Transverse colon (tissue), 4 donors: Measurements from ENCODE around the gene MRPL19. TPM values are rescaled to one million over a fixed set of nuclear protein-coding genes. Genes with fewer than 3 reads are reported as not detected.
"Not testable (repeated sequence)": the region's sequence is repeated elsewhere in the genome, so short reads cannot be mapped to it uniquely, and the experiment has no call there.

Experiments used
- DNase-seq: peaks from one replicate; pipeline ENCODE4 v3.0.0-alpha.2; 2019
- H3K27ac ChIP-seq, 4 donors: fragments of 200-600 bp; sonication (generic); 2 replicates each; pipeline ENCODE4 v1.5.1; 2016 to 2018; ENCODE audit warnings: inconsistent platforms in 4 of 4
- H3K27me3 ChIP-seq: fragments of 200-600 bp; sonication (generic); 2 replicates; pipeline ENCODE4 v1.5.1; 2017; ENCODE audit warnings: inconsistent platforms
- H3K36me3 ChIP-seq, 4 donors: fragments of 200-600 bp; sonication (generic); 2 replicates each; pipeline ENCODE4 v1.5.1; 2017 to 2019; ENCODE audit warnings: inconsistent platforms in 4 of 4
- H3K4me1 ChIP-seq, 4 donors: fragments of 200-600 bp; sonication (generic); 2 replicates each; pipeline ENCODE4 v1.5.1; 2017 to 2020; ENCODE audit warnings: inconsistent platforms in 4 of 4
- H3K4me3 ChIP-seq, 4 donors: fragments of 200-600 bp; sonication (generic); 1 replicate in 1 of 4; 2 replicates in 3 of 4; pipeline versions ENCODE4 v1.5.1 to v1.6.1; 2017 to 2019; ENCODE audit warnings: inconsistent platforms in 4 of 4
- H3K9me3 ChIP-seq, 2 donors: fragments of 200-600 bp; sonication (generic); 2 replicates each; pipeline ENCODE4 v1.5.1; 2017 to 2019; ENCODE audit warnings: inconsistent platforms in 2 of 2
- EP300 ChIP-seq: sonication (generic); formaldehyde crosslinking; IDR thresholded peaks from one replicate; pipeline ENCODE4 v1.6.1; 2017; ENCODE audit warnings: antibody characterized with exemption, low read depth
- POLR2A ChIP-seq: fragments of 450-650 bp; IDR thresholded peaks from one replicate; pipeline ENCODE4 v1.6.1; 2016; ENCODE audit warnings: antibody characterized with exemption, mild to moderate bottlenecking, moderate library complexity
- POLR2AphosphoS5 ChIP-seq, 3 donors: sonication (generic); formaldehyde crosslinking; IDR thresholded peaks; one replicate each; pipeline ENCODE4 v1.6.1; 2016; ENCODE audit warnings: antibody characterized with exemption in 3 of 3
- WGBS, 2 donors: methylation state at CpG; one replicate each; pipeline ENCODE4 v1.1.5; 2018; ENCODE audit warnings: low coverage in 1 of 2; 5-methylcytosine and 5-hydroxymethylcytosine counted together
- in situ Hi-C, 4 donors: fragments of 200-750 bp; cut with MboI; loops; one replicate each; pipeline versions ENCODE4 v1.15.0 to v1.15.1; 2017; ENCODE audit warnings: low sequenced_read_pairs in 3 of 4, low pct_ligation_motif_present in 1 of 4, low pct_unique_long_range_greater_than_20kb in 1 of 4
- intact Hi-C: fragments of 100-400 bp; cut with DNase I; formaldehyde crosslinking; loops from one replicate; pipeline ENCODE4 v1.15.1; 2023; ENCODE audit warnings: low total_unique reads
- total RNA-seq, 4 donors: library from RNA; depleted of rRNA; stranded (reverse); fragments of >200 nt; gene quantifications; one replicate each; pipeline ENCODE4 v1.1.0, GENCODE V29; 2016
- TF ChIP-seq, protein P1 (sequence below), 5 experiments: fragments of 200-600 bp in 3 of 5; fragments of 450-650 bp in 2 of 5; sonication (generic) in 3 of 5; IDR thresholded peaks; 1 replicate in 2 of 5; 2 replicates in 3 of 5; pipeline ENCODE4 v1.5.1; 2016 to 2017; ENCODE audit warnings: antibody characterized with exemption in 5 of 5, inconsistent platforms in 3 of 5, mild to moderate bottlenecking in 2 of 5, moderate library complexity in 1 of 5

The MRPL19 gene
- total RNA-seq, 4 donors from 2014 or later, result 4.4 to 131 (median 27.4) TPM

GRCh38 chr2:75656563-75656962 is 10.0 kb downstream of the MRPL19 start:
- Histone ChIP-seq H3K36me3 (peaks cover 0 to 77% (median 18%) of the 10 kb centered on the region in 4 donors), H3K4me3 (no peak overlapping the region), H3K27me3 (no peaks in the 10 kb centered on the region), H3K27ac (no peak overlapping the region), H3K9me3 (peaks cover 0 to 5% of the 10 kb centered on the region in 2 donors), H3K4me1 (no peaks in the 10 kb centered on the region)
- DNase-seq, result no peak
- intact Hi-C loops (no loop called here), in situ Hi-C loops (no loop called here)
- 90 to 98% methylated on average over 1 of the region's 1 CpG for WGBS, 2 donors
- no peak for TF ChIP-seq POLR2AphosphoS5 (IDR thresholded peaks at IDR 0.05)
- TF ChIP-seq, protein P1, sequence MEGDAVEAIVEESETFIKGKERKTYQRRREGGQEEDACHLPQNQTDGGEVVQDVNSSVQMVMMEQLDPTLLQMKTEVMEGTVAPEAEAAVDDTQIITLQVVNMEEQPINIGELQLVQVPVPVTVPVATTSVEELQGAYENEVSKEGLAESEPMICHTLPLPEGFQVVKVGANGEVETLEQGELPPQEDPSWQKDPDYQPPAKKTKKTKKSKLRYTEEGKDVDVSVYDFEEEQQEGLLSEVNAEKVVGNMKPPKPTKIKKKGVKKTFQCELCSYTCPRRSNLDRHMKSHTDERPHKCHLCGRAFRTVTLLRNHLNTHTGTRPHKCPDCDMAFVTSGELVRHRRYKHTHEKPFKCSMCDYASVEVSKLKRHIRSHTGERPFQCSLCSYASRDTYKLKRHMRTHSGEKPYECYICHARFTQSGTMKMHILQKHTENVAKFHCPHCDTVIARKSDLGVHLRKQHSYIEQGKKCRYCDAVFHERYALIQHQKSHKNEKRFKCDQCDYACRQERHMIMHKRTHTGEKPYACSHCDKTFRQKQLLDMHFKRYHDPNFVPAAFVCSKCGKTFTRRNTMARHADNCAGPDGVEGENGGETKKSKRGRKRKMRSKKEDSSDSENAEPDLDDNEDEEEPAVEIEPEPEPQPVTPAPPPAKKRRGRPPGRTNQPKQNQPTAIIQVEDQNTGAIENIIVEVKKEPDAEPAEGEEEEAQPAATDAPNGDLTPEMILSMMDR (IDR thresholded peaks at IDR 0.05), result no peak
- TF ChIP-seq POLR2A, result no peak
- no peak for TF ChIP-seq EP300

DNA sequence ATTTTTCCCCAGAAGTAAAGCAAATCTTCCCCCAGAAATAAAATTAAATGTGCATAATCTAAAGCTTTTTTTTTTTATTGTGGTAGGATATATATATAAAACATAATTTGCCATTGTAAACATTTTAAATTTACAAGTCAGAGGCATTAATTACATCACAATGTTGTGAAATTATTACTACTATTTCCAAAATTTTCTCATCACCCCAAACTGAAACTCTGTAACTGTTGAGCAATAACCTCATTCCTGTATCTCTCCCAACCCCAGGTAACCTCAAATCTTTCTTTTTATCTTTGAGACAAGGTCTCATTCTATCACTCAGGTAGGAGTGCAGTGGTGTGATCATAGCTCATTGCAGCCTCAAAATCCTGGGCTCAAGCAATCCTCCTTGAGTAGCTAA is 11.2 kb downstream of the MRPL19 start:
- DNase-seq, result no peak
- no peak for TF ChIP-seq POLR2A
- Histone ChIP-seq H3K27ac (no peak overlapping the region), H3K36me3 (peaks cover 0 to 73% (median 14%) of the 10 kb centered on the region in 4 donors), H3K9me3 (peaks cover 0 to 5% of the 10 kb centered on the region in 2 donors), H3K4me1 (no peaks in the 10 kb centered on the region), H3K27me3 (no peaks in the 10 kb centered on the region), H3K4me3 (no peak overlapping the region)
- in situ Hi-C loops, result no loop called here
- intact Hi-C loops, result no loop called here

DNA sequence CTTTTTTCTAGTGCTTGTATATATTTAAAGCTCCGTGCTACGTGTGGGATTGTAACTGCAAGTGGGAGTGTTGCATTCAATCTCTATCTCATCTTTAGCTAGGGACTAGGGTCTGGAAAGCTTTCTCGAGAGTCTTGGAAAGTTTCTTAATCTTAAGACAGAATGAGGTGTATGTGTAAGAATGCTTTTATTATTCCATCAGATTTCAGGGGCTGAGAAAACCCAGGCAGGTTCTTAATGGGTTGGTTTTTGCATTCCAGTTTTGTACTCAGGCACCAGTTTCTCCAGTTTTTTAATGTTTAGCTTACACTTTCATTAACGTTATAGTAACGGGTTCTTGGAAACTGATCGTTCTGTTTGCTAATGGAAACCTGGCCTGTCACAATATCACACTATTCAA is 20.3 kb downstream of the MRPL19 start:
- no peaks in the 10 kb centered on the region for H3K9me3 ChIP-seq
- DNase-seq, result no peak
- H3K4me3 ChIP-seq, result no peak overlapping the region
- no peaks in the 10 kb centered on the region for H3K27me3 ChIP-seq
- H3K4me1 ChIP-seq, result no peaks in the 10 kb centered on the region
- 88 to 91% methylated on average over 5 to 6 of the region's 6 CpGs for WGBS, 2 donors
- H3K27ac ChIP-seq, result no peak overlapping the region
- TF ChIP-seq POLR2A, result no peak
- TF ChIP-seq, protein P1 (IDR thresholded peaks at IDR 0.05), result no peak
- TF ChIP-seq POLR2AphosphoS5 (IDR thresholded peaks at IDR 0.05), result no peak
- no peak for TF ChIP-seq EP300
- intact Hi-C loops, result no loop called here
- in situ Hi-C loops, result no loop called here
- H3K36me3 ChIP-seq, result peaks cover 0 to 40% (median 10%) of the 10 kb centered on the region in 4 donors

GRCh38 chr2:75667884-75668283 is 21.3 kb downstream of the MRPL19 start:
- WGBS, 2 donors, result 73 to 82% methylated on average over 2 of the region's 2 CpGs
- peaks cover 0 to 35% (median 10%) of the 10 kb centered on the region in 4 donors for H3K36me3 ChIP-seq
- no peak overlapping the region for H3K4me3 ChIP-seq
- intact Hi-C loops, result no loop called here
- in situ Hi-C loops, result no loop called here
- DNase-seq, result no peak
- no peak for TF ChIP-seq POLR2A
- TF ChIP-seq, protein P1 (IDR thresholded peaks at IDR 0.05), result no peak
- no peak for TF ChIP-seq POLR2AphosphoS5 (IDR thresholded peaks at IDR 0.05)
- TF ChIP-seq EP300, result no peak
- no peak overlapping the region for H3K27ac ChIP-seq
- H3K27me3 ChIP-seq, result no peaks in the 10 kb centered on the region
- no peaks in the 10 kb centered on the region for H3K4me1 ChIP-seq
- H3K9me3 ChIP-seq, result no peaks in the 10 kb centered on the region

GRCh38 chr2:75675423-75675822 is 28.8 kb downstream of the MRPL19 start:
- DNase-seq, H3K9me3 ChIP-seq, H3K27ac ChIP-seq, in situ Hi-C loops, intact Hi-C loops, H3K4me3 ChIP-seq, H3K4me1 ChIP-seq, H3K27me3 ChIP-seq: not testable (repeated sequence)
- H3K36me3 ChIP-seq, result peaks cover 0 to 11% (median 4%) of the 10 kb centered on the region in 4 donors
- WGBS, 2 donors, result 84 to 90% methylated on average over 4 of the region's 4 CpGs
